HG02678 (cell line): ENCODE data around the gene MRAP.

Source experiments
- ATAC-seq: cut with Tn5 transposase; IDR thresholded peaks from one replicate; pipeline ENCODE4 v1.9.1; 2021; ENCODE audit warnings: mild to moderate bottlenecking, moderate library complexity; ENCODE audit not compliant: unreplicated experiment

Gene MRAP

DNA sequence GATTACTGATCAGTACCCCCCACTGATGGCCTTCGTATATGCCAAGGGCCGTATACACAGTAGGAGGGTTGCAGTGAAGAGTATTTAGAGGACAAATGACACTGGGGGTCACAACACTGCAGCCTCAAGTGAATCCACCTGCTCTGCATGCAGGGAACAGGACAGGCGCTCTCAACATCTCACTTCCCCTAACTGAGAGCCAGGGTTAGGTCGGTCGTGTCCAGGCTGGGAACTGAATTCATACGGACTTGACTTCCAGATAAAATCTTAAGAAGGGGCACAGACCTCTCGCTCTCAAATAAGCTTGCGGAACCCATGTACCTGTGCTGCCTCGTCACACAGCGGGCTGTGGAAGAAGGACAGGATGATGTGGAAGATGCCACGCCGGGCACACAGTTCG, 22.8 kb downstream of the MRAP start:
- no peak for ATAC-seq

- no peak for ATAC-seq
These were observed 23.4 kb downstream of the MRAP start for GRCh38 chr21:32322103-32322502.

DNA sequence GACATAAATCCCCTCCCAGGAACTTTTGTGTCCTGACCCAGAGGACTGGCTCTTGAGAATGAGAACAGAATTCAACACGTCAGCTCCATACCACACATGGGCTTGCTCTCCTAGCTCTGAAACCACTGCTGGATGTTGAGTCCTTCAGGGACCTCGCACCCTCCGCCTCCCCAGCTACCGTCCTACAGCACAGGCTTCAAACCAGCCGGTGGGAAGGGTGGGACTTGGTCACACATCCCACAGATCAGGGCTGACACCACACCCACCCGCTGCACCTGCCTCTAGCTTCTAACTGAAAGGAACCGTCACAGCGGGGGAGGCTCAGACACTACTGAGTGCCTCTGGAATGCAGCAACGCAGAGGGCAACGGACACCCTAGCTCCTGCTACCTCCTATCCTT, 24.0 kb downstream of the MRAP start:
- ATAC-seq = no peak

DNA sequence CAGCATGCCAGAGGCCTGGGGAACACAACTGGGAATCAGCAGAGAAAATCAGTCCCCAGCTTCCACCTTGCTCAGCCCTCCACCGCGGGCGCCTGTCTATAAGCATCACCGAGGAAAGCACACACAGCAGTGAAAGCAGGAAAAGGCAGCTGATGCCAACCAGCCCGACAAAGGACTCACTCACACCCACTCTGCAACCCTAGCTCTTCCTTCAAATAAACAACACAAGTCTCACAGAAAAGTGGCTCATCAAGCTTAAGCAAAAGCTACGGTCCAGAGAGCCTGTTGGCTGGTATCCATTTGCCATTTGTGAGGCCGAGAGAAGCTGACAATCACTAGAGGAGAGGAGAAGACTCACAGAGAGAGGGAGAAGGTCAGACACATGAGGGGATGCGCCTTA, 27.1 kb downstream of the MRAP start:
- ATAC-seq = no peak

- ATAC-seq = no peak
These were observed 29.9 kb downstream of the MRAP start for GRCh38 chr21:32328595-32328994.

GRCh38 chr21:32329331-32329730, 30.7 kb downstream of the MRAP start:
- no peak for ATAC-seq

GRCh38 chr21:32329776-32330175, 31.1 kb downstream of the MRAP start:
- no peak for ATAC-seq

- no peak for ATAC-seq
These were observed 32.2 kb downstream of the MRAP start for GRCh38 chr21:32330784-32331311.

DNA sequence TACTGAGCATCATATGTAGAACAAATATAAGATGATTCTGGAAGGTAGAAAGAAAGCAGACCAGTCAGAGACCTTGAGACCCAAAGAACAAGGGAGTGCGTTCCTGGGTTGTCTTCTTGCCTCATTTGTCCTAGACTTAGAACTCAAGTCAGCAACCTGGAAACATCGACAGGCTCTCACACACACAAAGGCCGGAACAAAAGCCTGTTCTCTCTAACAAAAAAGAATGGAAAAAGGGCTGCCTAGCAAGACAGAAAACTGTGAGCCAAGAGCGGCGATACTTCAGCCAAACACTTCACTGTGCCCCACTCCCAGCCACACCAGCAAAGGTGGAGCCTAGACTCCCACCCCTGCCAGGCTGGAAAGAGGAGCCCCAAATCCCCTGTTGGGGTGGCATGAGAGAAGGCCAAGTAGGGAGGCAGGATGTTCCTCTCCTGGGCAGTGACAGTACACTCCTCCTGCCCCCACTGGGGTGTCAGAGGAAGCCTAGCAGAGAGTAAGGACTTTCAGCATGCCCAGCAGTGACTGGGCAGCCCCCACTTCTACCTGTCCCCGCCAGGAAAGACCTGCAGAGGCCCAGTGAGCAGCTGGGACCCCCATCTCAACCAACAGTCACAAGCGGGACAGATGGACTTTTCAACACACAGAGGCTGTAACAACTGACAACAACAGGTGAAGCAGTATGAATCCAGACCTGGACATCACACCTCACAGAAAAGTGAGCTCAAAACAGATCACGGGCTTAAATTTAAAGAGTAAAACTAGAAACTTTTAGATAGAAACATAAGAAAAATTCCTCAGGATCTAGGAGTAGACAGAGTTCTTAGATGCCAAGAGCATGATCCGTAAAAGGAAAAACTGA, 33.0 kb downstream of the MRAP start:
- ATAC-seq = no peak

DNA sequence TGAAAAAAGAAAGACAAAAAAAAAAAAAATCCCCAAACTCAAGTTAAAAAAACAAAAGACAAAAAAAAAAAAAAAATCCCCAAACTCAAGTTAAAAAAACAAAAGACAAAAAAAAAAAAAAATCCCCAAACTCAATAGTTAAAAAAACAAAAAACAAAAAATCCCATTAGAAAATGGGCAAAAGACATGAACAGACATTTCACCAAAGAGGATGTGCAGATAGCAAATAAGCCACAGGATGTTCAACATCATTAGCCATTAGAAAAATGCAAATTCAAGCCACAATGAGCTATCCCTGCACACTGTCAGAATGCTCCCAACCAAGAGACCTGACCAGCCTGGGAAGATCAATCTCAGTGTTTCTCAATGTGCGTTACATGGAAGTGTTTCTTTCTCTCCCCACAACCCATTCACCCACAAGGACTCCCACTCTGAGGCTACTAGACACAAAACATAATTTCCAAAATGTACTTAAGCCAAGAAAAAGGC, 33.9 kb downstream of the MRAP start:
- no peak for ATAC-seq

- no peak for ATAC-seq
These were observed 35.5 kb downstream of the MRAP start for GRCh38 chr21:32333953-32334673.

GRCh38 chr21:32334980-32335531, 36.4 kb downstream of the MRAP start:
- no peak for ATAC-seq

GRCh38 chr21:32335601-32336575, 37.2 kb downstream of the MRAP start:
- ATAC-seq = no peak

GRCh38 chr21:32336711-32337110, 38.1 kb downstream of the MRAP start:
- ATAC-seq = no peak

- ATAC-seq = no peak
These were observed 38.6 kb downstream of the MRAP start for GRCh38 chr21:32337206-32337605.

DNA sequence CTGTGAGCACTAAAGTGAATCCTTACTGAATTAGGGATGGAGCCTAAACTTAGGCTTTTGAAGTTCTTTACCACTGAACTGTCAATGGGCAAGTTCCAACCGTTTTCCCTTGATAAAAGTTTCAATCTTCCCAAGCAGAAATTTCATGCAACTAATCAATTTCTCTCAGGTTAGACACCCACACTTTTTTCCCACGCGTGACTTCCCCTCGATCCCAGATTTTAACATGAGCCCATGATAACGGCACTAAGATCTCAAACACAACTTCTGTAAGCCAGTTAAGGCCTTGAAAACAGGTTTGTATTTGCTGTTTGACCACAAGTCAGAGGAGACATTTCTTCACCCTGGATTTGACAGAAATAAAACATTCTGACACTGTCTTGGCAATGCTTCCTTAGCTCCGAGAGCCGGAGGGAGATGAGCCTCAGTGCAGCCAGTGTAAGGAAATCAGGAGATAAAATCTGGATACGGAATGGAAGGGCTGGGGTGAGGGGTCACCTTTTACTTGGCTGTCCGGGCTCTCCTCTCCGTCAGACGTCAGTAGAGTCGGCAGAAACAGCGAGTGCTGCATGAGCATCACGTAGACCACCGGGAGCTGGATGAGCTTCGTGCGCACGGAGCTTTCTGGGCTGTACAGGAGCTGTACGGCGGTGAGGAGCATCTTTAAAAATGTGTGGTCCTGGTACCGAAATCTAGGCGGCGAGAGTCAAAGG, 39.7 kb downstream of the MRAP start:
- no peak for ATAC-seq

DNA sequence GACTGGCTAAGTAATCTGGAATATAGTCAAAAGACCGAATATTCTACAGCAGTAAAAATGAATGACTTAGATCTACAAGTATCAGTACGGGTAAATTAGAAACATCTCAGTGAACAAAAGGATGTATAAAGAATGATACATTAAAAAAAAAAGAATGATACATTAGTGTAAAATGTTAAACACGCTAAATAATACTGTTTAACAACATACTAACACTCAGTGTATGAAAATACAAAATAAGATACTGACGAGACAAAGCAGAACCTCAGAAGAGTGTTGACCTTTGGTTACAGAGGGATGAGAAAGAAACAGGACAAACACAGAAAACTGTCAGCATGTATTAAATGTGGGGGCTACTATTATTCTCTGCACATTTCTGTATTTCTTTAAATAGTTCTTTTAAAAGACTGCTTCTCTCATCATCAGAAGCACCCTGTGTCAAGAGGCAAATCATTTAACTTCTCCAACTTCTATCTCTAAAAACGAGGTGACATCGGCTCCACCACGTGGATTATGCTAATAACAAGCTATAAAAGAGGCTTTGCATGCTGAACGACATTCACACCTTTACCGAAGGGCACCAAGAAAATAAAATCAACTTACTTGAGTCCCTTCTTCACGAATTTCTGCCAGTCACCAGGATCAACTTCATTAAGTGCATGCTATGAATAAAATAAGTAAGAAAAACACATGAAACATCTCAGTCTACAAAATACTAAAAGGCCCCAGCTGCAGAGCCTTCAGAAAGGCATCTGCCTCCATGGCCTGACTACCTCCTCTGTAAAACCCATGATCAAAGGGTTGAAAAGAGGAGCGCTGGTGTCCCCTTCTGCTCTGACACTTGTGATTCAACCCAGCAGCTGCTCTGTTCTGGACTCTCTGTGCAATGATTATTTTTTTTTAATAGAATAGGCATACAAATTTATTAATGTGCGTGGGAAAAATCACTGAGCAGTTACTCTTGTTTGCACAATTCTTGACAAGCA, 42.5 kb downstream of the MRAP start:
- no peak for ATAC-seq

GRCh38 chr21:32346951-32347350, 48.3 kb downstream of the MRAP start:
- ATAC-seq = no peak

GRCh38 chr21:32347351-32347750, 48.7 kb downstream of the MRAP start:
- no peak for ATAC-seq
